Measurements from ENCODE around the gene ANKRD34B. TPM values are rescaled to one million over a fixed set of nuclear protein-coding genes. Genes with fewer than 3 reads are reported as not detected.
A peak's percentile ranks its signal among the peaks of the same experiment; 100 is the strongest.
"Not testable (repeated sequence)": the region's sequence is repeated elsewhere in the genome, so short reads cannot be mapped to it uniquely, and the experiment has no call there.

Gene ANKRD34B
- total and polyA plus RNA-seq, 5 experiments from 2014 or later, result not detected

DNA sequence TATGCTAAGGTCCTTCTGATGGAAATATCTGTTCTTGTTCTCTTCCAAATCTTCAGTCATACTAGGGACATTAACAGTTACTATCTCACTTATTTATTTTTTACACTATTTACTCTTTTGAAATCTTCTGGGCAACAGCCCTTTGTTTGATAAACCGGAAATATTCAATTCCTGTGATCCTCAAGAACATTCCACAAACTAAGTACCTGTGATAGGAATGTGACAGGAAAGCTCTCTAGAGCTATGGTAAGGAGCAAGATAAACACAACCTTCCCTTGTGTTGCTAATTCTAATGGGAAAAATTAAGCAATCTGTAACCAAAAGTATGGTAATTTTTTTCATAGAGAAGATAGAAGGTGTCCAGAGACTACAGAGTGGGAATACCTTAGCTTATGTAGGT is 22.0 kb upstream of the ANKRD34B start:
- POLR2A ChIA-PET, result no interaction called here
- Mint-ChIP-seq H3K9me3 (no peaks in the 10 kb centered on the region), H3K4me3 (no peak overlapping the region), H3K36me3 (no peaks in the 10 kb centered on the region), H3K27ac (no peak overlapping the region), H3K27me3 (peaks cover 0 to 6% (median 2%) of the 10 kb centered on the region in 5 donors), H3K4me1 (no peaks in the 10 kb centered on the region)
- ATAC-seq (no peak), DNase-seq (no peak)

GRCh38 chr5:80591352-80591751 is 21.3 kb upstream of the ANKRD34B start:
- no peak overlapping the region for H3K4me3 Mint-ChIP-seq
- no peak for ATAC-seq
- H3K4me1 Mint-ChIP-seq, result no peaks in the 10 kb centered on the region
- H3K9me3 Mint-ChIP-seq, result no peaks in the 10 kb centered on the region
- H3K27me3 Mint-ChIP-seq, result peaks cover 0 to 6% (median 2%) of the 10 kb centered on the region in 5 donors
- H3K27ac Mint-ChIP-seq, result no peak overlapping the region
- POLR2A ChIA-PET, result no interaction called here
- no peaks in the 10 kb centered on the region for H3K36me3 Mint-ChIP-seq
- DNase-seq, result no peak

- no peak overlapping the region for H3K27ac Mint-ChIP-seq
- no peaks in the 10 kb centered on the region for H3K9me3 Mint-ChIP-seq
- peaks cover 0 to 6% (median 3%) of the 10 kb centered on the region in 5 donors for H3K27me3 Mint-ChIP-seq
- no peaks in the 10 kb centered on the region for H3K4me1 Mint-ChIP-seq
- ATAC-seq, result no peak
- no peak overlapping the region for H3K4me3 Mint-ChIP-seq
- POLR2A ChIA-PET, result no interaction called here
- no peaks in the 10 kb centered on the region for H3K36me3 Mint-ChIP-seq
- DNase-seq, result no peak
Measured at GRCh38 chr5:80590766-80591165, 20.7 kb upstream of the ANKRD34B start.

DNA sequence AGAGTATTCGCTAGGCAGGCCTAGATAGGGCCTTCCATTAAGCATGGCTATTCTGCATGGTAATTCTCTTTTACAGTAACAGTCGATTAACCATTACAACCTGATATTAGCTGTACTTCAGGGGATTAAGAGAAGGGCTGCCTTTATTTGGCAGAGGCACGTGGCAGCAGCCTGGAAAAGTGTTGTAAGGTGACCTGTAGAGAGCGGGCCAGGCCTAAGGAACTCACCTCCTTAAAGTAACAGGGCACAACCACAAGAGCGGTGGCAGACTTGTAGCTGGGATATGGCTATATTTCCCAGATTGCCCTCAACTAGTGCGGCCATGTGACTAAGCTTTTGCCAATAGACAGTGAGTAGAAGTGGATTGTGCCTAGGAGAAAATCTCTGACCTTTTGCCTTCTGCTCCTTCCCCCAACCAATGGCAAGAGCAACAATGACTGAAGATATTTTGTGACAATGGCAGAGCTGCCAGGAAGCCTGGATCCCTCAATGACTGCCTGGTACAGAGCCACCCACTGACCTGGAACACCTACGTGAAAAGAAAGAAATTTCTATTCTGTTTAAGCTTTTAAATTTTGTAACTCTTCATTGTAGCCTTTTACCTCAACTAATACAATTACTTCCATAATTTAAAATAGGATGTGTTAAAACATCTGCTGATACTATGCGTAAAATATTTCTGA is 18.9 kb upstream of the ANKRD34B start:
- DNase-seq (no peak), ATAC-seq (no peak)
- Mint-ChIP-seq H3K4me1 (no peaks in the 10 kb centered on the region), H3K4me3 (no peak overlapping the region), H3K27ac (no peak overlapping the region), H3K9me3 (no peaks in the 10 kb centered on the region), H3K27me3 (peaks cover 0 to 12% (median 8%) of the 10 kb centered on the region in 5 donors), H3K36me3 (no peaks in the 10 kb centered on the region)
- POLR2A ChIA-PET, result no interaction called here

GRCh38 chr5:80584770-80585169 is 14.7 kb upstream of the ANKRD34B start:
- DNase-seq (no peak), ATAC-seq (no peak)
- Mint-ChIP-seq H3K36me3 (peaks cover 0 to 5% (median 0%) of the 10 kb centered on the region in 3 donors), H3K27ac (no peak overlapping the region), H3K9me3 (peaks cover 0 to 4% (median 0%) of the 10 kb centered on the region in 9 donors), H3K4me1 (no peaks in the 10 kb centered on the region), H3K27me3 (peaks cover 0 to 11% (median 8%) of the 10 kb centered on the region in 5 donors), H3K4me3 (no peak overlapping the region)
- POLR2A ChIA-PET, result no interaction called here

DNA sequence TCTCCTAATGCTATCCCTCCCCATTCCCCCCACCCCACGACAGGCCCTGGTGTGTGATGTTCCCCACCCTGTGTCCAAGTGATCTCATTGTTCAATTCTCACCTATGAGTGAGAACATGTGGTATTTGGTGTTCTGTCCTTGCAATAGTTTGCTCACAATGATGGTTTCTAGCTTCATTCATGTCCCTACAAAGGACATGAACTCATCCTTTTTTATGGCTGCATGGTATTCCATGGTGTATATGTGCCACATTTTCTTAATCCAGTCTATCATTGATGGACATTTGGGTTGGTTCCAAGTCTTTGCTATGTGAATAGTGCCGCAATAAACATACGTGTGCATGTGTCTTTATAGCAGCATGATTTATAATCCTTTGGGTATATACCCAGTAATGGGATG is 10.2 kb upstream of the ANKRD34B start:
- POLR2A ChIA-PET, result not testable (repeated sequence)

GRCh38 chr5:80579050-80579449 is 9.0 kb upstream of the ANKRD34B start:
- peaks cover 0 to 6% (median 0%) of the 10 kb centered on the region in 9 donors for H3K9me3 Mint-ChIP-seq
- DNase-seq, result no peak
- H3K36me3 Mint-ChIP-seq, result peaks cover 0 to 7% (median 0%) of the 10 kb centered on the region in 3 donors
- H3K4me1 Mint-ChIP-seq, result peaks cover 0 to 1% (median 0%) of the 10 kb centered on the region in 4 donors
- POLR2A ChIA-PET, result no interaction called here
- no peak overlapping the region for H3K4me3 Mint-ChIP-seq
- ATAC-seq, result no peak
- H3K27ac Mint-ChIP-seq, result no peak overlapping the region
- H3K27me3 Mint-ChIP-seq, result peaks cover 0 to 17% (median 9%) of the 10 kb centered on the region in 5 donors

More for the DNA sequence above, 10.2 kb upstream of the ANKRD34B start:
- H3K4me1 Mint-ChIP-seq, H3K4me3 Mint-ChIP-seq, ATAC-seq, DNase-seq, H3K36me3 Mint-ChIP-seq, H3K9me3 Mint-ChIP-seq: not testable (repeated sequence)
- Mint-ChIP-seq H3K27me3 (peaks cover 0 to 16% (median 11%) of the 10 kb centered on the region in 5 donors), H3K27ac (peak overlapping the region in 1 of 10 donors; percentile 21)

GRCh38 chr5:80577707-80578106 is 7.6 kb upstream of the ANKRD34B start:
- Mint-ChIP-seq H3K9me3 (peaks cover 0 to 6% (median under 1%) of the 10 kb centered on the region in 9 donors), H3K27me3 (peaks cover 6 to 22% (median 20%) of the 10 kb centered on the region in 5 donors), H3K4me1 (peaks cover 0 to 2% (median 0%) of the 10 kb centered on the region in 4 donors), H3K27ac (no peak overlapping the region), H3K4me3 (no peak overlapping the region), H3K36me3 (peaks cover 0 to 8% (median 0%) of the 10 kb centered on the region in 3 donors)
- DNase-seq, result no peak
- no peak for ATAC-seq
- POLR2A ChIA-PET, result no interaction called here

DNA sequence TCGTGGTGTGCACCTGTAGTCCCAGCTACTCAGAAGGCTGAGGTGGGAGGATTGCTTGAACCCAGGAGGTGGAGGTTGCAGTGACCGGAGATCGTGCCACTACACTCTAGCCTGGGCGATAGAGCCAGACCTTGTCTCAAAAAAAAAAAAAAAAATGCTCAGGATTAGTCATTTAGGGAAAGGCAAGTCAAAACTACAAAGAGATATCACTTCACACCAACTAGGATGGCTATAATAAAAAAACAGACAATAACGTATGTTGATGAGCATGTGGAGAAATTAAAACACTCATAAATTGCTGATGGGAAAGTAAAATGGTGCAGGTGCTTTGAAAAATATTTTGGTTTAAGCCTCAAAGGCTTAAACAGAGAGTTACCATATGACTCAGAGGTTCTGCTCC is 6.3 kb upstream of the ANKRD34B start:
- ATAC-seq (no peak), DNase-seq (no peak)
- H3K4me1 Mint-ChIP-seq, result peaks cover 0 to 3% (median 0%) of the 10 kb centered on the region in 4 donors
- POLR2A ChIA-PET, result no interaction called here
- H3K27ac Mint-ChIP-seq, result no peak overlapping the region
- H3K4me3 Mint-ChIP-seq, result no peak overlapping the region
- peaks cover 0 to 10% (median 0%) of the 10 kb centered on the region in 3 donors for H3K36me3 Mint-ChIP-seq
- peaks cover 0 to 3% (median 0%) of the 10 kb centered on the region in 9 donors for H3K9me3 Mint-ChIP-seq
- peaks cover 18 to 34% (median 30%) of the 10 kb centered on the region in 5 donors for H3K27me3 Mint-ChIP-seq

GRCh38 chr5:80573062-80573461 is 3.0 kb upstream of the ANKRD34B start:
- POLR2A ChIA-PET, result no interaction called here
- no peak overlapping the region for H3K4me3 Mint-ChIP-seq
- ATAC-seq (no peak), DNase-seq (no peak)
- H3K36me3 Mint-ChIP-seq, result peaks cover 0 to 6% (median 2%) of the 10 kb centered on the region in 3 donors
- peaks cover 34 to 57% (median 45%) of the 10 kb centered on the region in 5 donors for H3K27me3 Mint-ChIP-seq
- H3K27ac Mint-ChIP-seq, result peak overlapping the region in 1 of 10 donors; percentile 25
- H3K4me1 Mint-ChIP-seq, result peaks cover 3 to 14% (median 6%) of the 10 kb centered on the region in 4 donors
- peaks cover 0 to 3% (median 0%) of the 10 kb centered on the region in 9 donors for H3K9me3 Mint-ChIP-seq

DNA sequence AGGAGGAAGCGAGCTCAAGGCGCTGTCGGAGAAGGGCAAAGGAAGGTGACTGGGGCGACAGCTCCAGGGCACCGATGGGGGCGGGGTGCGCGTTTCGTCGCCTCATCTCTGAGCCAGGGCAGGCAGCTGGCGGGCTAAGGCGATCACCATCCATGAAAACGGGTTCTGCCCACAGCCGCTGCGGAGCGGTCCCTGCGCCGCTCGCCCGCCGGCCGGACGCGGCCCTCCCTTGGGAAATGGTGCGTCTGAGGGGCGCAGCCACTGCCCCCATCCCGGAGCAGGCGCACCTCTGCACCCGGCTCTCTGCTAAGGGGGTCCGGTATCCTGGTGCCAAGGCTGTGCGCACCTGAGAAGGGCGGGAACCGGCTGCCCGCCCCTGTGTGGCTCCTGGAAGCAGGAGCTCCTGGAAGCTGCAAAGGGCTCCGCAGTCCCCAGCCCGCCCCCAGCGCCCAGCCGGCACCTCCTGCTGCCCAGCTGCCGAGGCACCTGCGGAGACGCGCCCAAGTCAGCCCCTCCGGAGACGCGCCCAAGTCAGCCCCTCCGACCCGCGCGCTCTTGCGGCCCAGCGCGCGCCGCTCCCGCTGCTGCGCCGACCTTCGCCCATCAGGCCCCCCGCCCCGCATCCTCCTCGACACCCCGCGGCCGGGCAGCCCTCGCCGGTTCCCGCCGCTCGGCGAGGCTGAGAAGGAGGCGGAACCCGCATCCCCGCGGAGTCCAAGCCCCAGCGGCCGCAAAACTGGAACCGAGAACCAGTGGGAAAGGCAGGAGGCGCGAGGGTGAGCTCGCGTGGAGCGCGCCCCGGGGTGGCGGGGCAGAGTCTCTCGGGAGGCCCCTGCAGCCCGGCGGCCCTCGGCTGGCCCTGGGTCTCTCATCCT is 757 bp downstream of the ANKRD34B start:
- Mint-ChIP-seq H3K36me3 (peaks cover 0 to 6% (median 2%) of the 10 kb centered on the region in 3 donors), H3K4me3 (peak overlapping the region in 6 of 10 donors; percentile 26 to 68 (median 36)), H3K9me3 (peaks cover 0 to 3% (median 0%) of the 10 kb centered on the region in 9 donors), H3K4me1 (peaks cover 3 to 14% (median 7%) of the 10 kb centered on the region in 4 donors), H3K27me3 (peaks cover 37 to 85% (median 60%) of the 10 kb centered on the region in 5 donors), H3K27ac (no peak overlapping the region)
- no peak for DNase-seq
- POLR2A ChIA-PET, result no interaction called here
- ATAC-seq, result no peak

GRCh38 chr5:80568251-80568650 is 1.8 kb downstream of the ANKRD34B start:
- Mint-ChIP-seq H3K27ac (no peak overlapping the region), H3K27me3 (peaks cover 34 to 76% (median 55%) of the 10 kb centered on the region in 5 donors), H3K4me1 (peaks cover 3 to 14% (median 7%) of the 10 kb centered on the region in 4 donors), H3K4me3 (peak overlapping the region in 3 of 10 donors; percentile 36 to 67 (median 45)), H3K36me3 (peaks cover 0 to 6% (median 2%) of the 10 kb centered on the region in 3 donors), H3K9me3 (peaks cover 0 to 3% (median 0%) of the 10 kb centered on the region in 9 donors)
- DNase-seq, result no peak
- no peak for ATAC-seq
- POLR2A ChIA-PET, result no interaction called here

All from naive thymus-derived CD8-positive, alpha-beta T cell (primary cell).